HG02981 (cell line): ENCODE results near the gene TBC1D14.

Source experiments
- ATAC-seq: cut with Tn5 transposase; IDR thresholded peaks from one replicate; pipeline ENCODE4 v1.9.1; 2021; ENCODE audit warnings: mild to moderate bottlenecking, moderate library complexity; ENCODE audit not compliant: unreplicated experiment

Gene TBC1D14

DNA sequence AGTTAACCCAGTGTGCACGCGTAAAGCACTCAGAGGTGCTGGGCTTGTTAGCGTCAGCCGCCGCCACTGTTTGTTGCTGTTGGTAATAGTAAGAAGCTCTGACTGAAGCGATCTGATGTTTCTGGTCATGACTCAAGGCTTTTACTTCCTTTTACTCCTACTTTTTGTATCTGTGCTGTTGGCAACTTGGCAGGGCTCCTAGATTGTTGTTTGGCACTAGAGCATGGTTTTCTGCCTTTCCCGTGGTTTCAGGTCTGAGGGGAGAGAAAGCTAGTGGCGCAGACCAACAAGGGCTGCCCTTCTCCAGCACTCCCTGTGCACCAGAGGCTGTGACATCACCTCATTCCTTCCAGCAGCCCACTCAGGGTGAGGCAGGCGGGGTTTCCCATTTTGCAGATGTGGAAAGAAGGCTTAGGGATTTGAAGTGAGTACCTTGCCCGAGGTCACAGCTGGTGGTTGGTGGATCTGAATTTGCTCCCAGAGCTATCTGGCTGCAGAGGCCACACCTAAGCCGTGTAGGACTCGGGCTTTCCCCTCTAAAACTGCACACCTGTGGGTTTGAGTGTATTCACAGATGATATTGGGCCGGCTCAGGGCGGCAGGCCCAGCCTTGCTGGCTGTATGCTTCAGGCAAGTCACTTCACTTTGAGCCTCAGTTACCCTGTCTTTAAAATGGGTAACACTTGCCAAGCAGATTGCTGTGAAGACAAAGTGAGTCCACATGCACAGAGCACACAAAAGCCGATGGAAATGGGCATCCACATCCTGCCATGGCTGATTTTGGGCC is 82.3 kb downstream of the TBC1D14 start:
- no peak for ATAC-seq

- ATAC-seq: no peak
Observed at GRCh38 chr4:6992728-6993677, 83.4 kb downstream of the TBC1D14 start.

- no peak for ATAC-seq
Observed at GRCh38 chr4:6996481-6996880, 86.9 kb downstream of the TBC1D14 start.

GRCh38 chr4:6999172-7000086 is 89.8 kb downstream of the TBC1D14 start:
- ATAC-seq: no peak

DNA sequence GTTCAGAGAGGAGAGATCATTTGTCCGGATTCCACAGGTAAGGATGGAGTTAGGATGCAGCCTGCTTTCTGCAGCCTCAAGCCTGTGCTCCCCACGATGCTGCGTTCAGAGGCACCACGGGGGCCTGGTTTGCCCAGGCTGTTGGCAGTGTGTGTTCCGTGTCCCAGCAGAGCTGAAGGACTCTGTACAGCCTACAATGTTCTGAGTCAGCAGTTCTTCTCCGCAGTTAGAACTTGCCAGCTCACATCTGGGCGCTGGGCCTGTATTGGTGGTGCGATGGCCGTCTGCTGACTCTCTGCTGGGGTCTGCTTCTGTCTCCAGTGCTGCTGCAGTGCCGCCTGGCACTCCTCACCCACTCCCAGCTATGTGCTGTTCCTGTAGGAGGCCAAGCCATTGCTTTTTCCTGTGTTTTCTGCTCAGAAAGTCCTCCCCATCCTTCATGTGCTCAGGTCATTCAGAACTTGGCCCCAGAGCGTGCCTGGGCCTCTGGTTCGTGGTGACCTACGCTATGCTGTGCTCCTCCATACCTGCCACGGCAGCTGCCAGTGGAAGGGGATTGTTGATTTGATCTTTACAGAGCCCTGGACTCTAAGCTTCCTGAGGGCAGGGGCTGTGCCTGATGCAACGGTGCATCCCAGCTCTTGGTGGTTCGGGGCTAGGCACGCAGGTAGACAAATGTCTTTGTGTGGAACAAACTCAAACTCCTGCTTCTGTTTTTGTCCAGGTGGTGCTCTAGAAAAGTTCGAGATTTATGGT is 91.0 kb downstream of the TBC1D14 start:
- ATAC-seq: no peak

- no peak for ATAC-seq
Observed at GRCh38 chr4:7001271-7001670, 91.6 kb downstream of the TBC1D14 start.

DNA sequence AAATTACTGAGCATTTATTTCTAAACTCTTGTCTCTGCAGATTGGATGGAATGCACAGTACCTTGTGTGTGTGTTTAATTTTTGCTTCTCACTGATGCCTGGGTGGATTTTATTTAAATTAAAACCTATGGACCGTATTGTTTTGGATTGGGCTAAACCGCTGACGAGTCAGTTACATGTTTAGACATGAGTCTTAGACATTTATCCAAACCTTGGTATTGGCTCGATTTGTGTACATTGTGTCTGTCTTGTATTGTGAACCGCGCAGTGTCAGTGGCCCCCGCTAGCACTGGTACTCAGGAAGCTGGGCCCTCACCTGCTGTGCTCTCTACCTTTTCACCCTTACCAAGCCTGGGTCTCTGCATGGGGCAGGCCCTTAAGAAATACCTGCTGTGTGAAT is 92.7 kb downstream of the TBC1D14 start:
- no peak for ATAC-seq

DNA sequence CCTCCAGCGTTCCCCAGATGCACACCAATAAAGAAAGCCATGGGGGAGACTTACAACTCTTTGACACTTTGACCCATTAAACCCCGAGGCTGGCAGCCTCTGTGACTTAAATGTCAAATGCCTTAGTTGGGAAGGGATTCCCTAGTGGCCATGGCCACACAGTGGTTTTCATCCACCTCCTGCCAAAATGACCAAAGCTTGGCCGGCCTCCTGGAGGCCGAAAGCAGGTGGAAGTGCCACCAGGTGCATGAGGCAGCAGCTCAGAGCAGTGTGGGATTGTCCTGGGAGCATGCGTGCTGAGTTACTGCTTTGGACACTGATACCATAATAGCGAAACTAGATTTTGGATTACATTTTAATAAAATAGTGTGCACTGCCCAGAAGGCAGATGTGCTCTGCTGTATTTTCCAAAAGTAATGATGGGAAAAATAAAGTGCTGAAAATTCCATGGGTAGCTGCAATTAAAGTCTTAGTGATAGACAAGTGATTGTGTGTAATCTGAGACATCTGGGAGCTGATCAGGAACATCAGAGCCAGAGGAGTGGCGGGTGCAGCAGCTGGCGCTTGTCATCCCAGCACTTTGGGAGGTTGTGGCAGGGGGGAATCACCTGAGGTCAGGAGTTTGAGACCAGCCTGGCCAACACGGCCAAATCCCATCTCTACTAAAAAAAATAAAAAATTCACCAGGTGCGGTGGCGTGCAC is 93.7 kb downstream of the TBC1D14 start:
- no peak for ATAC-seq

DNA sequence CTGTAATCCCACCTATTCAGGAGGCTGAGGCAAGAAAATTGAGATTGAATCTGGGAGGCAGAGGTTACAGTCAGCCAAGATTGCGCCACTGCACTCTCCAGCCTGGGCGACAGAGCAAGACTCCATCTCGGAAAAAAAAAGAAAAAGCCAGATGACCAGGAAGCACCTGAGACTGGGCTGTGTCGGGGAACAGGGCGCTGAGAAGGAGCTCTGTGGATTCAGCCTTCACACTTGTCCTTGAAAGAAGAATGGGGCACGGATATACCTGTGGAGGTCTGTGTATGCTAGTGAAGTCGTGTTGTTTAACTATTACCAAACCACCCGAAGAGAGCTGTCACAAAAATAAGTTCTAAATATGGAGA is 94.2 kb downstream of the TBC1D14 start:
- ATAC-seq: no peak

DNA sequence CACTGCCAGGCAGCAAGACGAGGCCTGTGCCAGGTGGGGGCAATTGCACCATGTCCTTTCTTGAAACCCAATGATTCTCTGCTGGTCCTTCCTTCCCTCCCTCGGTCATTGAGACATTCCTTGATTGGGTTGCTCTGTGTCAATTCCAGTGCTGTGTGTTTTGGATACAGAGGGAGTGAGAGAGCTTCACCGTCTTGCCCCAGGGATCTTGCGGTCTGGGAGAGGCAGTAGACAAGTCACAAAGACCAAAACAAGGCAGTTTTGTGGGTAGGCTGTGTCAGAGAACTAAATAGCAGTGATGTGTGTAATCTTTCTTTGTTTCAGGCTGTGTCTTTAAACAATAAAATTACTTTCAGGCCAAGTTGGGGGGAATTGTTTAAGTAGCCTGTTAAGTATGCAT is 94.7 kb downstream of the TBC1D14 start:
- ATAC-seq: no peak

GRCh38 chr4:7005571-7005970 is 95.9 kb downstream of the TBC1D14 start:
- ATAC-seq: no peak

DNA sequence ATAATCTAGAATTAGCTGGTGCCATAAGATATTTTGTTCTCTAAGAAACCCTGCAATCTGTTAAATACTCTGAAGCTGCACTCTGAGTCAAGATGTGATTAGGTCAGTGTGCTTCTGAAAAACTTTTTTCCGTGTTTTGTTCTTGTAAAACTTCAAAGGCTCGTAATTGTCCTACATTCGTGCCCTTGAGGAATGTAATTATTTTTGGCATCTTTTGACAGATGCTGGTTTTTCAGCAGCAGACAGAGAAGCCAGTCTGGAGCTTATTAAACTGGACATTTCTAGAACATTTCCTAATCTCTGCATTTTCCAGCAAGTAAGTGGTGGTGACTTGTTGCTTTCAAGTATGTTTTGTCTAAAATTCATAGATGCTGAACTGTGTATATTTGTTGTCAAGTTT is 96.8 kb downstream of the TBC1D14 start:
- no peak for ATAC-seq

DNA sequence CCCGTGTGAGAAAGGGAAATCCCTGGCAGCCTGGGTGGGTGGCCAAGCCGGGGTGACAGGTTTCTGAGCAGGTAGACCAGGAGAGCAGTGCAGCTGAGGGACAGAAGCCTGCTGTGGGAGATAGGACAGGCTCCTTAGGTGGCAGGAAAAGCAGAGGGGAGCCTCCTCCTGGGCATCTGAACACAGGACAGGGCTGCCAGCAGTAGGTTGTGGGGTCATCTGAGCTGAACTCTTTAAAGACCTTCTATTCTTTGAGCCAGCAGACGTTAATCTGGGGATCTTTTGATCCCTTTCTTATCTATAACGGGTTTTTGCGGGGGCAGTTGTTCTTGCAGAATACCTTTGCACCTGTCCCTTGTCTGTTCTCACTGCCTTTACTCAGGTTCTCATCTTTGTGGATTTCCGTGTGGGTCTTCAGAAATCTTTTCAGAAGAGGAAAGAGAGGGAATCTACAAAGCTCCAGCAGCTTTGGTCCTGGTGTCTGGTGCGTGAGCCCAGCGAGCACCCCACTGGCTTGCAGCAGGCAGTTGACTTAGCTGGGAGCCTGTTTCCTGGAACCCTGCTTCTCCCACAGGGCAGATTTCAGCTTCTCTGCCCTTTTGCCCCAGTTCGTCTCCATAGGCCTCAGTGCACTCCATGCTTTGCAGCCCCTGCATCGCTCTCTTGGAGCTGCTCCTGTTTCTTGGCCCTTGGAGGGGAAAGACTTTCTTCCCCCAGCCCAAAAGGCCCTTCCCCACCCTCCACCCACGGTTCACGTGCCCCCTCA is 97.7 kb downstream of the TBC1D14 start:
- no peak for ATAC-seq

DNA sequence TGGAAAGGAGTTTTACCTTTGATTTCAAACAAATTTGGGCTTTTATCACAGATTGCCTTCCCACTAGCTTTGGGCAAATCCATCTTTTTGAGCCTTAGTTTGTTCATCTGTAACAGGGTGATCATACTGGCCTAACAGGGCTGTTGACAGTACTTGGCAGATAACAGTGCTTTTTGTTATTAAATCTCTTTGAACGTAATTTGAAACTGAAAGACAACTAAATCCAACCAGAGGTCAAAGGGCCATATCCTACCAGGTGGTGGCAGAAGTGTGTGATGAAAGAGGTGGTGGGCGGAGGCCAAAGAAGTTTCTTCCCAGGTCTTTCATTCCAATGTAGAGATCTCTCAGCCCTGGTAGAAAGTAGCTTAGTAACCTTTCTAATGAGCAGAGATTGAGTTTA is 98.3 kb downstream of the TBC1D14 start:
- no peak for ATAC-seq

DNA sequence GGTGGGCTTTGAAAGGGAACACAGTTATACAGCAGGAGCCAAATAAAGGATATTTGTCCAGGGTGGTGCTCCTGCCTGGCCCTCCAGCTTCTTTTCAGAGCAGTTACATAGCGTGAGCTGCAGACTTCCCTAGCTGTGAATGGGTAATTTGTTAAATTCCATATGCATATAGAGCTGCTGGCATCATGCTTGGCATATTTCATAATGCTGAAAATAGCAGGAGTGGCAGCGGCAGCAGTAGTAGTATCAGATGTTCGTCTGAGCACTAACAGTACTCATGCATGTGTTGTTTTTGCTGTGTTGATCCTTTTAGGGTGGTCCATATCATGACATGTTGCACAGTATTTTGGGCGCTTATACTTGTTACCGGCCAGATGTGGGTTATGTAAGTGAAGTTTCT is 99.9 kb downstream of the TBC1D14 start:
- no peak for ATAC-seq

GRCh38 chr4:7013175-7013574 is 103.5 kb downstream of the TBC1D14 start:
- no peak for ATAC-seq

DNA sequence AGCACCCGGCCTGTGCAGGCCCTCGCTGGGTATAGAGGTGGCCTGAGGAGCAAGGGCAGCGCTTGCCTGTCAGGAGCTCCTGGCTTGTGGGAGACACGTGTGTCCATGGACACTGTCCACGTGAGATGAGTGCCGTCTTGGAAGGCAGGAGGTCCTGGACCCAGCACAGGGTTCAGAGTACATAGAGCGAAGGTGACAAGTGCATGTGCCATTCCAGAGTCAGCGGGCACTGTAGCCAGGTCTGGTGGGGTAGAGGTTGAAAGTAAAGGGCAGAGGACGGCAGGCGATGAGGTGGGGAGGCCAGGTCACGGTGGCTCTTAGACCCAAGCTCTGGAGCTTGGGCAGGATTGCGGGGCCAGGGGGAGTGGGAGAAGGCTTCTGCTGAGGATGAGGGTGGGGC is 105.2 kb downstream of the TBC1D14 start:
- no peak for ATAC-seq

GRCh38 chr4:7015383-7016035 is 105.9 kb downstream of the TBC1D14 start:
- no peak for ATAC-seq
